ENCODE measurements around the gene FAM193A. TPM values are rescaled to one million over a fixed set of nuclear protein-coding genes. Genes with fewer than 3 reads are reported as not detected.

Gene FAM193A
- total RNA-seq, 6 experiments from 2014 or later = 8.5 to 12.3 (median 9.7) TPM

- H3K4me1 ChIP-seq = no peaks in the 10 kb centered on the region
- H3K27ac ChIP-seq = no peak overlapping the region
- no peaks in the 10 kb centered on the region for H3K9me3 ChIP-seq
- DNase-seq (no peak), ATAC-seq (no peak)
- no peak overlapping the region for H3K4me3 ChIP-seq
- intact Hi-C loops (cut with DNase I) = no loop called here
- H3K27me3 ChIP-seq = no peaks in the 10 kb centered on the region
- TF ChIP-seq POLR2A (IDR thresholded peaks at IDR 0.05) = no peak
- TF ChIP-seq, protein P1, sequence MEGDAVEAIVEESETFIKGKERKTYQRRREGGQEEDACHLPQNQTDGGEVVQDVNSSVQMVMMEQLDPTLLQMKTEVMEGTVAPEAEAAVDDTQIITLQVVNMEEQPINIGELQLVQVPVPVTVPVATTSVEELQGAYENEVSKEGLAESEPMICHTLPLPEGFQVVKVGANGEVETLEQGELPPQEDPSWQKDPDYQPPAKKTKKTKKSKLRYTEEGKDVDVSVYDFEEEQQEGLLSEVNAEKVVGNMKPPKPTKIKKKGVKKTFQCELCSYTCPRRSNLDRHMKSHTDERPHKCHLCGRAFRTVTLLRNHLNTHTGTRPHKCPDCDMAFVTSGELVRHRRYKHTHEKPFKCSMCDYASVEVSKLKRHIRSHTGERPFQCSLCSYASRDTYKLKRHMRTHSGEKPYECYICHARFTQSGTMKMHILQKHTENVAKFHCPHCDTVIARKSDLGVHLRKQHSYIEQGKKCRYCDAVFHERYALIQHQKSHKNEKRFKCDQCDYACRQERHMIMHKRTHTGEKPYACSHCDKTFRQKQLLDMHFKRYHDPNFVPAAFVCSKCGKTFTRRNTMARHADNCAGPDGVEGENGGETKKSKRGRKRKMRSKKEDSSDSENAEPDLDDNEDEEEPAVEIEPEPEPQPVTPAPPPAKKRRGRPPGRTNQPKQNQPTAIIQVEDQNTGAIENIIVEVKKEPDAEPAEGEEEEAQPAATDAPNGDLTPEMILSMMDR (IDR thresholded peaks at IDR 0.05) = no peak
- peaks cover 0 to 64% (median 8%) of the 10 kb centered on the region in 4 donors for H3K36me3 ChIP-seq
- 88% methylated on average over 9 of the region's 13 CpGs for WGBS (ENCODE audit: insufficient coverage, low coverage, low lambda C conversion rate, missing lambda C conversion rate)
Observed at GRCh38 chr4:2686379-2687265, 150.2 kb downstream of the FAM193A start.

- no peaks in the 10 kb centered on the region for H3K27me3 ChIP-seq
- DNase-seq (no peak), ATAC-seq (peak in 1 of 4 donors; percentile 16)
- no peak overlapping the region for H3K4me3 ChIP-seq
- TF ChIP-seq, protein P1 (IDR thresholded peaks at IDR 0.05) = no peak
- TF ChIP-seq POLR2A (IDR thresholded peaks at IDR 0.05) = no peak
- no peaks in the 10 kb centered on the region for H3K9me3 ChIP-seq
- H3K27ac ChIP-seq = no peak overlapping the region
- H3K36me3 ChIP-seq = peaks cover 0 to 70% (median 15%) of the 10 kb centered on the region in 4 donors
- intact Hi-C loops (cut with DNase I) = no loop called here
- H3K4me1 ChIP-seq = no peaks in the 10 kb centered on the region
- WGBS (ENCODE audit: insufficient coverage, low coverage, low lambda C conversion rate, missing lambda C conversion rate) = 97% methylated on average over 7 of the region's 11 CpGs
Observed at GRCh38 chr4:2688281-2688680, 151.8 kb downstream of the FAM193A start.

DNA sequence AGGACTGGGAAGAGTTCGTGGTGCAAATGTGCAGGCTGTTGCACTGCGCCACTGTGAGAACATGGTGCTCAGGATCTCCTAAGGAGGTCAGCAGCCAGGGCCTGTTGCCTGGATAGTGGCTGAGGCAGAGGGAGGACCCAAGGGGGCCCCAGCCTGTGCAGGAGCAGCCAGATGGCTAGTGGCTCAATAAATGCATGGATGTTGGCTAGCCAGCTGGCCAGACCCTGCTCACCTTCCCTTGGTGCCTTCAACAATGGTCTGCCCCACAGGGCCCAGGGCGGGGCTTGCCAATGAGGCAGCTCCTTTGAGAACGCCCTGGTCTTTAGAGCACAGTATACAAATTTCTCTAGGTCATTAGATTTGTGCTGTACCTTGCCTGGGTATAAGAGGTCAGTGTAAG, 152.2 kb downstream of the FAM193A start:
- Histone ChIP-seq H3K27me3 (no peaks in the 10 kb centered on the region), H3K4me3 (no peak overlapping the region), H3K36me3 (peaks cover 0 to 73% (median 16%) of the 10 kb centered on the region in 4 donors), H3K4me1 (no peaks in the 10 kb centered on the region), H3K27ac (no peak overlapping the region), H3K9me3 (no peaks in the 10 kb centered on the region)
- TF ChIP-seq, protein P1 (IDR thresholded peaks at IDR 0.05) = no peak
- no peak for TF ChIP-seq POLR2A (IDR thresholded peaks at IDR 0.05)
- intact Hi-C loops (cut with DNase I) = no loop called here
- ATAC-seq (peak in 1 of 4 donors; percentile 7), DNase-seq (no peak)
- WGBS (ENCODE audit: insufficient coverage, low coverage, low lambda C conversion rate, missing lambda C conversion rate) = no CpG with 5 or more reads among the region's 4 CpGs

DNA sequence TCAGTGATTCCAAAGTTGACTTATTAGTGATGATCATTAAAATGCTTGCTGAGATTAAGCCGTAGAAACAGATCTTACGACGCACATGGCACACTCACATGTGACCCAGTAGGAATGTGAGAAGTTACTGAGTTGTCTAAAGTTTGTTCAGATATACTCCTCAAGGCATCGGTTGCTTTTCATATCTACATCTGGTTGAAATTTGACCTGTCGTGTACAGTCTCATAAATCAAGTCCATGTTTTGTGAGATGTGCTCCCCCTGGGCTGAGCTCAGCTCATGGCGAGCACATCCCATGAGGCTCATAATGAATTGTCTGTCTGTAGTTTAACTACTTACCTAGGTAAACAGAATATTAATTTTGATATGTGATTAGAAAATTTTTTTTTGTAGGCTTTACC, 152.7 kb downstream of the FAM193A start:
- Histone ChIP-seq H3K36me3 (peaks cover 0 to 74% (median 15%) of the 10 kb centered on the region in 4 donors), H3K4me1 (no peaks in the 10 kb centered on the region), H3K27me3 (no peaks in the 10 kb centered on the region), H3K9me3 (no peaks in the 10 kb centered on the region), H3K4me3 (no peak overlapping the region), H3K27ac (no peak overlapping the region)
- 76% methylated on average over 5 of the region's 6 CpGs for WGBS (ENCODE audit: insufficient coverage, low coverage, low lambda C conversion rate, missing lambda C conversion rate)
- DNase-seq (no peak), ATAC-seq (no peak)
- intact Hi-C loops (cut with DNase I) = no loop called here
- TF ChIP-seq, protein P1 (IDR thresholded peaks at IDR 0.05) = no peak
- TF ChIP-seq POLR2A (IDR thresholded peaks at IDR 0.05) = no peak

Data from right lobe of liver (tissue), 6 donors.